GM18508 (cell line): ENCODE data around the gene SYCE3.
"Not testable (repeated sequence)": the region's sequence is repeated elsewhere in the genome, so short reads cannot be mapped to it uniquely, and the experiment has no call there.

Experiments used
- ATAC-seq: cut with Tn5 transposase; IDR thresholded peaks from one replicate; pipeline ENCODE4 v1.9.1; 2021; ENCODE audit warnings: moderate number of reproducible peaks; ENCODE audit not compliant: insufficient read depth, unreplicated experiment

Gene SYCE3

GRCh38 chr22:50553310-50553709, 9.4 kb downstream of the SYCE3 start:
- no peak for ATAC-seq

GRCh38 chr22:50551160-50551752, 11.5 kb downstream of the SYCE3 start:
- no peak for ATAC-seq

- no peak for ATAC-seq
Observed at GRCh38 chr22:50550395-50550794, 12.3 kb downstream of the SYCE3 start.

DNA sequence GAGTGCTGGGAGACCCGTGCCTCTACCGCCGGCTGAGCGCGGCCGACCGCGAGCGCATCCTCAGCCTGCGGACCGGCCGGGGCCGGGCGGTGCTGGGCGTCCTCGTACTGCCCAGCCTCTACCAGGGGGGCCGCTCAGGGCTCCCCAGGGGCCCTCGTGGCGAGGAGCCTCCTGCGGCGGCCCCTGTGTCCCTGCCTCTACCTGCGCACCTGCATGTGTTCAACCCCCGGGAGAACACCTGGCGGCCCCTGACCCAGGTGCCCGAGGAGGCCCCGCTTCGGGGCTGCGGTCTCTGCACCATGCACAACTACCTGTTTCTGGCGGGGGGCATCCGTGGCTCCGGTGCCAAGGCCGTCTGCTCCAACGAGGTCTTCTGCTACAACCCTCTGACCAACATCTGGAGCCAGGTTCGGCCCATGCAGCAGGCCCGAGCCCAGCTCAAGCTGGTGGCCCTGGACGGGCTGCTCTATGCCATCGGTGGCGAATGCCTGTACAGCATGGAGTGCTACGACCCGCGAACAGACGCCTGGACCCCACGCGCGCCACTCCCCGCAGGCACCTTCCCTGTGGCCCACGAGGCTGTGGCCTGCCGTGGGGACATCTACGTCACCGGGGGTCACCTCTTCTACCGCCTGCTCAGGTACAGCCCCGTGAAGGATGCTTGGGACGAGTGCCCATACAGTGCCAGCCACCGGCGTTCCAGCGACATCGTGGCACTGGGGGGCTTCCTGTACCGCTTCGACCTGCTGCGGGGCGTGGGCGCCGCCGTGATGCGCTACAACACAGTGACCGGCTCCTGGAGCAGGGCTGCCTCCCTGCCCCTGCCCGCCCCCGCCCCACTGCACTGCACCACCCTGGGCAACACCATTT, 13.6 kb downstream of the SYCE3 start:
- no peak for ATAC-seq

GRCh38 chr22:50548040-50548920, 14.4 kb downstream of the SYCE3 start:
- no peak for ATAC-seq

DNA sequence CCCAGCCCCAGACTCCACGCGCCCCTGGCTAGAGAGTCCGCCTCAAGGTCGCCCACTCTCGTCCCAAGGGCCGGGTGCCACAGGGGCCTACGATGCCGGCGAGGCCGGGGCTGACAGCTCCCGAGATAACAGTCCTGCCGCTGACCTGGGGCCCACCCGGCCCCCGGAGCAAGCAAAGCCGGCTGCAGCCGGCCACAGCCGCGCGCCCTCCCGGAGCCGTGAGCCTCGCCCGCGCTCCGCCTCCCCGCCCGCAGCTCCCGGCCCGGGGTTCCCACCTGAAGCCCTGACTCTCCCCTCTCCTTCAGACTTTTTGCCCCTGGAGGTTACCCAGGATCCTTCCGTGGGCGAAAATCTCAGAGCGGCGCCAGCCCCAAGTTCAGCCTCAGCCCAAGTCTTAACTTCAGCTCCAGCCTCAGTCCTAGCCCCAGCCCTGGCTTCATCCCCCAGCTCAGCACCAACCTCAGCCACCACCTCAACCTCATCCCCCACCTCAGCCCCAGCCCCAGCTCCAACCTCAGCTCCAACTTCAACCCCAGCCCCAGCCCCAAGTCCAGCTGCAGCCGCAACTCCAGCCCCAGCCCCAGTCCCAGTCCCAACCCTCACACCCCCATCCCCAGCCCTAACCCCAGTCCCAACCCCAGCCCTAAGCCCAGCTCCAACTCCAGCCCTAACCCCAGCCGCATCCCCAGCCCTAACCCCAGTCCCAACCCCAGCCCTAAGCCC, 15.3 kb downstream of the SYCE3 start:
- no peak for ATAC-seq

DNA sequence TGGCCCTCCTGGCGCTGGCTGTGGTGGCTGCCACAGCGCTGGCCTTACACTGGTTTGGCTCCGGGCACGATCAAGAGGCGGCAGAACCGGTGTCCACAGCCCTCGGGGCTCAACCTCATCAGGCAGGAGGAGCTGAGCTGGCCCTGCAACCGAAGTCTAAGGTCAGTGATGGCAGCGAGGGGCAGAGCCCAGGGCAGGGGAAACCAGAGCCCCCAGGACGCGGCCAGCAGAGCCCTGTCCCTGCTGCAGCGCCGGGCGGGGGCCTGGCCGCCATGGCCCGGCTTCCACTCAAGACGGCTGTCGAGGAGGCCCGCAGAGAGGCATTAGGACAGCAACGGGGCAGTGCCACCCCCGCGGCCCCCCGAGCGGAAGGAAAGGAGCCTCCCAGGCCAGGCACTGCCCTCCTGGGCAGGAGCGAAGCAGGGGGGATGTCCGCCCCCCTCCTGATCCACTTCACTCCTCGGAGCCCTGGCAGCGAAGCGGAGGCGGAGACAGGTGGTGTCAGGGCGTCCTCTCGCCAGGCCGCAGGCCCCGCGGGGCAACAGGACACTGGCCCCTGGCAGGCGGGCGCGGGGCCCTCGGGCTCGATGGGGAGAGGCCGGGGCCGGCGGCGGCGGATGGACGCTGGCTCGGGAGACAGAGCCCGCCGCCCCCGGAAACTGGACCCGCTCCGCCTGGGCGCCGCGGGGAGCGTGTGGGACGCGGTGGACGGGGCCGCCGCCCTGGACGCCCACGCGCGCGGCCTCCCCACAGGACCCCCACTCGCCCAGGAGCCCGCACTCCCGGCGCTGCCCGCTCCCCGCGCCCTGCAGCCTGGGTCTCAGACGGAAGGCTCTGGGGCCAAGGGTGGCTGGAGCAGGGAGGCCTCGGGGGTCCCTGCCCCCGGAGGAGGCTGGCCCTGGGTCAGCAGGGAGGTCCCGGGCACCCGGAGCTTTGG, 16.1 kb downstream of the SYCE3 start:
- ATAC-seq, result no peak

- ATAC-seq, result no peak
Observed at GRCh38 chr22:50545522-50546325, 17.0 kb downstream of the SYCE3 start, which contains the start of gene KLHDC7B. Gene KLHDC7B (plus strand): TSS chr22:50545899. CDS start chr22:50546244, 345 bp downstream.

DNA sequence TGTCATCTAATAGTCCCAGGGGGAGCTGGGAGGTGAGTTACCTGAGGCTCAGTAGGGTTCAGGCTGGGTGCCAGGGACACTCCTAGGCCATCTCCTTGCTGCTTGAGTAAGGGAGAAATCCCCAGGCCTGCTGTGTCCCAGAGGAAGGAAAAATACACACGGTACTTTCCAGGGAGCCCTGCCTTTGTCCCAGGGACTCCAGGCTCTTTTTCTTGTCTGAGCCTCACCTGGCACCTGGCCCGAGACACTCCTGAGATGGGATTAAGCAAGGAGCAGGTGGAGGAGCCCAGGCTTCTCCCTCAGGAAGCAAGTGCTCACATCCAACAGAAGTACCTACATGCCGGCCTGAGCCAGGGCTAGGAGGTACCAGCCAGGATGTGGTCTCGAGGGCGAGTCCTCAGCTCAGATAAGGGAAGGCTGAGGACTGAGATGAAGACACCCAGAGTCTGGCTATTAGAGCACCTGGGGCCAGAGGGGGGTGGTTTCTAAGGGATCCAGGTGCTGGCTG, 17.9 kb downstream of the SYCE3 start:
- ATAC-seq, result no peak

- no peak for ATAC-seq
Observed at GRCh38 chr22:50544078-50544745, 18.5 kb downstream of the SYCE3 start.

DNA sequence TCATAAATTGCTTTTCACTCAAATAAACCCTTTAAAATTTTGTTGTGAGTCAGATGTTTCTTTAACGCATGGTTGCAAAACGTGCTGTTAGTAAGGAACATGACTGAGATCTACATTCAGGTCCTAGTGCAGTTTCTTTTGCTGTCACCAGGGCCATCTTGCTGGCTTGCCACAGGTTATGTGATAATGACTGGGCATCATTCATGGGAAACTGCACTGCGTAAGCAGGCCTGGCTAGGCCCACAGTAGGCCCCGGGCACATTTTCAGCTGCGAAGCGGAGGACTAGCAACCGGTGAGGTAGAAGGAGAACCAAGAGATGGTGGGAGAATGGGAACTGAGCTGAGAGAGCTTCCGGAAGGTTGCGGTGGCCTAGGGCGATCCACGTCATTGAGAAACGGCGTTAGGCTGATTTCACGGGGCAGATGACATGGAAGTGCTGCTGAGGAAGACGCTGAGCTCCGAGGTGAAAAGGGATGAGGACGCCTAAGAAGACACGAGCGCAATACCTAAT, 20.2 kb downstream of the SYCE3 start:
- no peak for ATAC-seq

DNA sequence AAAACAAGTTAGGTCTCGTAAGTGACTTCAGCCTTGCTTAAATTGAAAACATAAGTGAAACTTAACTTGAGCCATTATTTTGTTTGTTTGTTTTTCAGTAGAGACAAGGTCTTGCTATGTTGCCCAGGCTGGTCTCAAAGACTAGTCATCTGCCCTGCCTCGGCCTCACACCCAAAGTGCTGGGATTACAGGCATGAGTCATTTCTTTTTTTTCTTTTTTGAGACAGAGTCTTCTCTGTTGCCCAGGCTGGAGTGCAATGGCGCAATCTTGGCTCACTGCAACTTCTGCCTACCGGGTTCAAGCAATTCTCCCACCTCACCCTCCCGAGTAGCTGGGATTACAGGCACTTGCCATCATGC, 21.1 kb downstream of the SYCE3 start:
- ATAC-seq, result not testable (repeated sequence)

- no peak for ATAC-seq
Observed at GRCh38 chr22:50540381-50540780, 22.3 kb downstream of the SYCE3 start.

DNA sequence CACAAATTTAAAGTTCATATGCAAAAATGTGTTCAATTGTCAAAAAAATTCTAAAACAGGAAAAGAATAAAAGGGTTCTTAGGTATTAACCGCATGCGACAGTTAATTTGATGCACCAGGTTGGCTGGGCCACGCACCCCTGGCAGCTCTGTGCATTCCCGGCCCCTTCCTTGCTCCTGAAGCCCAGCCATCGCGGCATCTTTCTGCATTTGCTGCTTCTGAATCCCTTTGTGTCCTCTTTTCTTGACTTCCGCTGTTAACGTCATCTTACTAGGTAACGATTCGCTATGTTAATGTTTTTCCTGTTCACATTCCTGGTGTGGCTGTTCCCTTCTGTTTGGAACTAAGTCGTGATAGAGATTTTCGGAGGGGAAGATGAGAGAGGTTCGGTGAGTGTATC, 25.0 kb downstream of the SYCE3 start:
- no peak for ATAC-seq

DNA sequence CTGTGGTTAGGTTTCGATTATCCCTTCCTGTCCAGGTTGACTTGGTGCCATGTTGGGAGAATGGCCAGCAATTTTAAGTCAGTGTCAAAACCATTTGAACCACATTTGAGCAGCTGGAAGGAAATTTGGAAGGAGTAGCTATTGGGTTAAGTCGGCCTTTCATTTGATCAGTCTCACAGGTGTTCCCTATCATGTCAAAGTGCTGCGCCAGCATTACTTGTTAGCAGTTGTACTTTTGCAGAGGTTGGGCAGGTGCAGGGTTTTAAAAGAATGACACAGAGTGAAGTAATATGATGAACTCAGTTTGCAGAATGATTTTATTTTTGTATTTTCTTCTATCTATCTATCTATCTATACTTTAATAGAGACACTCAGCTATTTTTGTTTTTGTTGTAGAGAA, 26.5 kb downstream of the SYCE3 start:
- no peak for ATAC-seq

- no peak for ATAC-seq
Observed at GRCh38 chr22:50535113-50535512, 27.6 kb downstream of the SYCE3 start.
